GM11168 (cell line): ENCODE results near the gene MRPL47.

Source experiments
- in situ Hi-C: fragments of 300-500 bp; cut with MboI; formaldehyde crosslinking; loops from one replicate; pipeline ENCODE4 v1.12.0; 2022; ENCODE audit warnings: low sequenced_read_pairs; ENCODE audit not compliant: unreplicated experiment

MRPL47 gene

GRCh38 chr3:179599531-179599930 is 4.9 kb downstream of the MRPL47 start:
- in situ Hi-C loops: no loop called here

GRCh38 chr3:179591313-179591712 is 13.1 kb downstream of the MRPL47 start:
- in situ Hi-C loops: no loop called here

- in situ Hi-C loops: no loop called here
Observed at GRCh38 chr3:179590669-179591068, 13.8 kb downstream of the MRPL47 start.

- in situ Hi-C loops: no loop called here
Observed at GRCh38 chr3:179589143-179589542, 15.3 kb downstream of the MRPL47 start.

GRCh38 chr3:179580992-179581391 is 23.4 kb downstream of the MRPL47 start:
- in situ Hi-C loops: no loop called here

- in situ Hi-C loops: loop anchor here (25.0 kb wide), 1 partner anchor 553 kb away; no protein-coding TSS in a partner anchor
Observed at GRCh38 chr3:179565496-179565895, 38.9 kb downstream of the MRPL47 start.

- in situ Hi-C loops: loop anchor here (25.0 kb wide), 1 partner anchor 551 kb away; no protein-coding TSS in a partner anchor
Observed at GRCh38 chr3:179563271-179563783, 41.1 kb downstream of the MRPL47 start.

GRCh38 chr3:179562591-179563270 is 41.7 kb downstream of the MRPL47 start, which contains the start of gene ACTL6A:
Gene ACTL6A, plus strand, starts transcription at chr3:179562926. Its CDS starts 167 bp downstream, at chr3:179563093.
- in situ Hi-C loops: loop anchor here (25.0 kb wide), 1 partner anchor 550 kb away; no protein-coding TSS in a partner anchor

- in situ Hi-C loops: loop anchor here (25.0 kb wide), 1 partner anchor 548 kb away; no protein-coding TSS in a partner anchor
Observed at GRCh38 chr3:179560791-179561190, 43.6 kb downstream of the MRPL47 start.

- in situ Hi-C loops: loop anchor here (25.0 kb wide), 1 partner anchor 547 kb away; no protein-coding TSS in a partner anchor
Observed at GRCh38 chr3:179558742-179559364, 45.6 kb downstream of the MRPL47 start.

- in situ Hi-C loops: loop anchor here (25.0 kb wide), 1 partner anchor 539 kb away; no protein-coding TSS in a partner anchor
Observed at GRCh38 chr3:179551349-179552105, 52.9 kb downstream of the MRPL47 start.

- in situ Hi-C loops: no loop called here
Observed at GRCh38 chr3:179546814-179547241, 57.6 kb downstream of the MRPL47 start.

GRCh38 chr3:179544981-179545645 is 59.3 kb downstream of the MRPL47 start:
- in situ Hi-C loops: no loop called here

GRCh38 chr3:179542375-179542774 is 62.1 kb downstream of the MRPL47 start:
- in situ Hi-C loops: no loop called here

- in situ Hi-C loops: no loop called here
Observed at GRCh38 chr3:179541596-179541995, 62.8 kb downstream of the MRPL47 start.

- in situ Hi-C loops: no loop called here
Observed at GRCh38 chr3:179541094-179541493, 63.3 kb downstream of the MRPL47 start.
